Activated CD8-positive, alpha-beta memory T cell treated with anti-CD3 and anti-CD28 coated beads, Interleukin-2, amount 50 U/mL, for 24 hours (primary cell): Measurements from ENCODE around the gene FAM131A.
"Not testable (repeated sequence)": the region's sequence is repeated elsewhere in the genome, so short reads cannot be mapped to it uniquely, and the experiment has no call there.

Experiments used
- DNase-seq: peaks from one replicate; pipeline ENCODE4 v3.0.0-alpha.2; 2020; ENCODE audit errors: extremely low read depth

Gene FAM131A

DNA sequence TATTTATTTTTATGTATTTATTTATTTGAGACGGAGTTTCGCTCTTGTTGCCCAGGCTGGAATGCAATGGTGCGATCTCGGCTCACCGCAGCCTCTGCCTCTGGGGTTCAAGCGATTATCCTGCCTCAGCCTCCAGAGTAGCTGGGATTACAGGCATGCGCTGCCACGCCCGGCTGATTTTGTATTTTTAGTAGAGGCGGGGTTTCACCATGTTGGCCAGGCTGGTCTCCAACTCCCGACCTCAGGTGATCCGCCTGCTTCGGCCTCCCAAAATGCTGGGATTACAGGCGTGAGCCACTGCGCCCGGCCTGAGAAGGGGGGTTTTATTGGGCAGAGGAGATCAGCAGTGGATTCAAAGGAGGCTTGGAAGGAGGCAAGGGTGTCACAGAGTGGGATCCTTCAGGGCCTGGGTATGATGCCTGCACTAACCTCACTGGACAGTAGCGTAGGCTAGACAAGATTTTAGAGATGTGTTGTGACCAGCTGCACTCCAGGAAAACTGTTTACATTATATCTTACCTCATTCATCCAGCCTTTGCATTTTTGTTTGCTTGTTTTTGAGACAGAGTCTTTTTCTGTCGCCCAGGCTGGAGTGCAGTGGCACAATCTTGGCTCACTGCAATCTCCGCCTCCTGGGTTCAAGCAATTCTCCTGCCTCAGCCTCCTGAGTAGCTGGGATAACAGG is 2.2 kb downstream of the FAM131A start:
- not testable (repeated sequence) for DNase-seq

DNA sequence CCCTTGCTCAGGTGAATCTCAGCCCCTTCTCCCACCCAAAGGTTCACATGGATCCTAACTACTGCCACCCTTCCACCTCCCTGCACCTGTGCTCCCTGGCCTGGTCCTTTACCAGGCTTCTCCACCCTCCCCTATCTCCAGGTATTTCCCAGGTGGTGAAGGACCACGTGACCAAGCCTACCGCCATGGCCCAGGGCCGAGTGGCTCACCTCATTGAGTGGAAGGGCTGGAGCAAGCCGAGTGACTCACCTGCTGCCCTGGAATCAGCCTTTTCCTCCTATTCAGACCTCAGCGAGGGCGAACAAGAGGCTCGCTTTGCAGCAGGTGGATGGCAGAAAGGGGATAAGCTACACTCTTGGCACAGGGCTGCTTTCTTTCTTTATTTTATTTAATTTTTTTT is 4.5 kb downstream of the FAM131A start:
- DNase-seq, result no peak

DNA sequence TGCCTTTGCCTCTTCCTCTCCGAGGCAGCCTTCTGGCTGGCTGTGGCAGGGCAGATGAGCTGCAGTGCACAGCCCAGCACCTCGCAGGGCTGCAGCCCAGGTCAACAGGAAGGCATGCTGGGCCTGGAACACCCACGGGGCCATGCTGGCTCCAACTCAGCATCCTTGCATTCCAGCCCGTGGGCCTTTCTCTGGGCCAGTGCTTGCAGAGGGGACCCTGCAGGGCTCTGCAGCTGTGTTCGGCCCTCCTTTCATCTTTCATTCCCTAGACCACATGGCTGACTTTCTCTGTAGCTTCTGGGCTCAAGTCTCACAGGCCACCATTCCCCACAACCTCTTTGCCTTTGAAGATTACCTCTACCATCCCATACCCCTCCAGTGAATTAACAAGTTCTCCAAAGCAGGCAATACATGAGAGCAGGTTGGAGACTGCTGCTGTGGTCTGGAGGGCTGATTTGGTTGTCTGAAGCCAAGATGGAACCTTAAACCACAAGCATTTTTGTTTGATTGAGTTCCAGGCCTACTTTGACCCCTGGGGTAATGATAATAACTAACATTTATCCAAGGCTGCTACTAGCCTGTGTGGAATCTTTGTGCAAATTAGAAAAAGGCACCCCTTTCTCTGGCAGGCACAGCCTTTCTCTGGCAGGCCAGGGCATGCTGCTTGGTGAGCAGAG is 5.9 kb downstream of the FAM131A start:
- DNase-seq, result no peak

DNA sequence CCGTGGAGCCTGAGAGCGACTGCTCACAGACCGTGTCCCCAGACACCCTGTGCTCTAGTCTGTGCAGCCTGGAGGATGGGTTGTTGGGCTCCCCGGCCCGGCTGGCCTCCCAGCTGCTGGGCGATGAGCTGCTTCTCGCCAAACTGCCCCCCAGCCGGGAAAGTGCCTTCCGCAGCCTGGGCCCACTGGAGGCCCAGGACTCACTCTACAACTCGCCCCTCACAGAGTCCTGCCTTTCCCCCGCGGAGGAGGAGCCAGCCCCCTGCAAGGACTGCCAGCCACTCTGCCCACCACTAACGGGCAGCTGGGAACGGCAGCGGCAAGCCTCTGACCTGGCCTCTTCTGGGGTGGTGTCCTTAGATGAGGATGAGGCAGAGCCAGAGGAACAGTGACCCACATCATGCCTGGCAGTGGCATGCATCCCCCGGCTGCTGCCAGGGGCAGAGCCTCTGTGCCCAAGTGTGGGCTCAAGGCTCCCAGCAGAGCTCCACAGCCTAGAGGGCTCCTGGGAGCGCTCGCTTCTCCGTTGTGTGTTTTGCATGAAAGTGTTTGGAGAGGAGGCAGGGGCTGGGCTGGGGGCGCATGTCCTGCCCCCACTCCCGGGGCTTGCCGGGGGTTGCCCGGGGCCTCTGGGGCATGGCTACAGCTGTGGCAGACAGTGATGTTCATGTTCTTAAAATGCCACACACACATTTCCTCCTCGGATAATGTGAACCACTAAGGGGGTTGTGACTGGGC is 7.3 kb downstream of the FAM131A start:
- no peak for DNase-seq

DNA sequence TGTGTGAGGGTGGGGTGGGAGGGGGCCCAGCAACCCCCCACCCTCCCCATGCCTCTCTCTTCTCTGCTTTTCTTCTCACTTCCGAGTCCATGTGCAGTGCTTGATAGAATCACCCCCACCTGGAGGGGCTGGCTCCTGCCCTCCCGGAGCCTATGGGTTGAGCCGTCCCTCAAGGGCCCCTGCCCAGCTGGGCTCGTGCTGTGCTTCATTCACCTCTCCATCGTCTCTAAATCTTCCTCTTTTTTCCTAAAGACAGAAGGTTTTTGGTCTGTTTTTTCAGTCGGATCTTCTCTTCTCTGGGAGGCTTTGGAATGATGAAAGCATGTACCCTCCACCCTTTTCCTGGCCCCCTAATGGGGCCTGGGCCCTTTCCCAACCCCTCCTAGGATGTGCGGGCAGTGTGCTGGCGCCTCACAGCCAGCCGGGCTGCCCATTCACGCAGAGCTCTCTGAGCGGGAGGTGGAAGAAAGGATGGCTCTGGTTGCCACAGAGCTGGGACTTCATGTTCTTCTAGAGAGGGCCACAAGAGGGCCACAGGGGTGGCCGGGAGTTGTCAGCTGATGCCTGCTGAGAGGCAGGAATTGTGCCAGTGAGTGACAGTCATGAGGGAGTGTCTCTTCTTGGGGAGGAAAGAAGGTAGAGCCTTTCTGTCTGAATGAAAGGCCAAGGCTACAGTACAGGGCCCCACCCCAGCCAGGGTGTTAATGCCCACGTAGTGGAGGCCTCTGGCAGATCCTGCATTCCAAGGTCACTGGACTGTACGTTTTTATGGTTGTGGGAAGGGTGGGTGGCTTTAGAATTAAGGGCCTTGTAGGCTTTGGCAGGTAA is 8.1 kb downstream of the FAM131A start:
- DNase-seq, result no peak

DNA sequence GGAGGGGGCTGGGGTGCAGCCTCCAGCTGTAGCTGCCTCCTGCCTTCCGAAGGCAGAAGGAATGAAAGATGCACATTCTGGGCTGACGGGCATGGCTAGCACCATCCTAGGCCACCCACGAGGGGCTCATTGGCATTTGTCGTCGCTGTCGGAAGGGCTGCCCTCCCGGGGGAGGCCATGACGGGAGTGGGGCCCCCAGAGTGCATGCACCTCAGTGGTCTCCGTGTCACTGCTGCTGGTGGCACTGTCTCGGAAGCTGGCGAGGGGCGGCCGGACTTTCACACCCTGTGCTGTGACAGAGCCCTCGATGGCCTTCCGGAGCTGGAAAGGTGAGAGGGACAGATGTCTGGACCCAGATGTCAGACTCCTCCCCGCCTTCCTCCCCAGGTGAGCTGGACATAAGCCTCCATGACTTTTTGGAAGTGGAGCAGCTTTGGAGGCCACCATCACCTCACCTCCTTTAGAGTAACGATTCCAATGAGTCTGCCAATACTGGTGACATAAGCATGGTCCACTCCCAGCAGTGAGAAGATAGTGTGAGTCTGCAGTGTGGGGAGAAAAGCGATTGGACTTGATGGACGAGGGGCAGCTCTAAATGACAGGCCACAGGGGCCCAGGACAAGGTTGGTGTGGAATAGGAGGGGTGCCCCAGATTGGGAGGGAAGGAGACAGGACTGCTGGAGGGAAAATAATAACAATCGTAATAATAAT is 9.2 kb downstream of the FAM131A start:
- no peak for DNase-seq

DNA sequence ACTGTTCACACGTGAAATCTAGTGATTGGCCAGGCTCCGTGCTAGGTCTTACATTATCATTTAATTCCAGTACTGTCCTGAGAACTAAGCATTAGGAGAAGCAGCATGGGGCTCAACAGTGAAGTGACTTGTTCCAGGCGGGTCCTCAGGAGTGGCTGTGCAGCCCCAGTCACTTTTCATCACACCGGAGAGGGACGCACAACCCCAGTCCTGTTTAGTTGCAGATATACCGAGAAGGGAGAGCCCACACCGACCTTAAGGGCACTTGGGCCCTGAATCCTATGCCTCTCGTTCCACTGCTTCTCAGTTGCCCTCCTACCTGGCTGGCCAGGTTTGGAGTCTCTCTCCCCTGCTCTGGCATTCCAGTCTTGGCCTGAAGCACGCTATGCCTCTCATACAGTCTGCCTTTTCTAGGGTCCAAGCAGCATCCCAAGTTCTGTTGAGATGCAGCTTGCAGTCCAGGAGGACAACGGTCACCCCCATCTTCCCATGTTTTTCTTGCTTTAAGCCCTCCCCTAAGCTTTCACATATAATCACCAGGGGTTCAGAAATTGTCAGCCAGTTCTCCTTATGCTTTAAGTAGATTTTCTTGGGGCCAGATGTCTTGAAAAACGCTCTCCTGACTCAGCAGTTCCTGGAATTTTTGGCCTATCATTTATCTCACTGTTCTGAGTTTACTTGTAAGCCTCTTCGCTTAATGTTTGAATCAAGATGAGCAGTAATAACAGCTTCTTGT is 10.1 kb downstream of the FAM131A start:
- DNase-seq, result no peak

DNA sequence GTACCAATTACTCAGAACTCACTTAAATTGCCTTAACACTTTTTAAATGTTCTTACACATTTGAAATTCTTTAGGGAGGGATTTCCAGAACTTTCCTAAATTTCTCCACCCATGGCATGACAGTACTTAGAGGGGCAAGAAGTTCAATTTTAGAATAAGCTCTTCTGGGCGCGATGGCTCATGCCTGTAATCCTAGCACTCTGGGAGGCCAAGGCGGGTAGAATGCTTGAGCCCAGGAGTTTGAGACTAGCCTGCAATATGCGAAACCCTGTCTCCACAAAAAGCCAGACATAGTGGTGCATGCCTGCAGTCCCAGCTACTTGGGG is 10.6 kb downstream of the FAM131A start:
- no peak for DNase-seq

DNA sequence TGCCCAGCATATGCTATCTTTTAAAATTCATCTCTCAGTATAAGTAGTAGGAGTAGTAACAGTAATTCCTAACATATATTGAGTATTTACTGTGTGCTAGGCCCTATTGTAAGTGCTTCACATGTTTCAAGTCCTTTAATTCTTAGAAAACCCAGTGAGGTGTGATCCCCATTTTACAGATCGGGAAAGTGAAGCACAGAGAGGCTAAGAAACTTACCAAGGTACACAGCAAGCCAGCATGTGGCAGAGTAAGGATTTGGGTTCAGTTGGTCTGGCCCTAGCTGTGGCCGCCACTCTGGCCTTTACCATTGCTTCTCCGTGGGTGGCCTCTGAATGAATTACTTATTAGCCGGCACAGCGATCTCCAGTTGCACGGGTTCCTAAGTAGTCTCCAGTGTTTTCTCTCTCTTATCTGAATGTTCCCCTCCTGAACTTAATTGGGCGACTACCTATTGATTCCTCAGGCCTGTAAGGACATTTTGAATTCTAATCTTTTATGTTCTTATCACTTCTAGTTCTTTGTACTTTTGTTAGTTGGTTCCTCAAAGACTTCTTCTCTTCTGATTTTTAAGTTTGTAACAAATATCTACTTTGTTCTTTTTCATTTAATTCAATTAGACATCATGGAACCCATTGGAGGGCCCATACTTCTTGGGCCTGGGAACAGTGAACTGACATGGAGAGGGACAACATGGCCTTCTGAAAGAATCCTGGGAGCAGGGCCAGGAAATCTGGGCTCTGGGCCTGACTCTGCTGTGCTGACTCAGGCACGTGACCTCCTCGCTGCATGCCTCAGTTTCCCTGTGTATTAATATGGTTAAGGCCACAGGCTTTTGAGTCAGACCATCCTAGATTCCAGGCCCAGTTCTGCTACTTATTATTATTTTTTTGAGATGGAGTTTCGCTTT is 12.4 kb downstream of the FAM131A start:
- DNase-seq, result no peak

DNA sequence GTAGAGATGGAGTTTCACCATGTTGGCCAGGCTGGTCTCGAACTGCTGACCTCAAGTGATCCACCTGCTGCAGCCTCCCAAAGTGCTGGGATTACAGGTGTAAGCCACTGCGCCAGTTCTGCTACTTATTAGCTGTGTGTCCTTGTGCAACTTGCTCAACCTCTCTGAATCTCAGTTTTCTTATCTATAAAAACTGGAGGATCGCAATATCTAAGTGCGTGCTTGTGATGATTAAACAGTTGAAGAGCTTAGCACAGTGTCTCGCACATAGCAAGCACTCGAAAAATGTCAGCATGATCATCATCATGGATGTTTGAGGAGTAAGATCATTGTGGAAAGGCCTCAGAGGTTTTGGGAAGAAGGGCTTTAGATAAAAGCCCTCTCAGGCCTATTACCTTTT is 13.2 kb downstream of the FAM131A start:
- no peak for DNase-seq

DNA sequence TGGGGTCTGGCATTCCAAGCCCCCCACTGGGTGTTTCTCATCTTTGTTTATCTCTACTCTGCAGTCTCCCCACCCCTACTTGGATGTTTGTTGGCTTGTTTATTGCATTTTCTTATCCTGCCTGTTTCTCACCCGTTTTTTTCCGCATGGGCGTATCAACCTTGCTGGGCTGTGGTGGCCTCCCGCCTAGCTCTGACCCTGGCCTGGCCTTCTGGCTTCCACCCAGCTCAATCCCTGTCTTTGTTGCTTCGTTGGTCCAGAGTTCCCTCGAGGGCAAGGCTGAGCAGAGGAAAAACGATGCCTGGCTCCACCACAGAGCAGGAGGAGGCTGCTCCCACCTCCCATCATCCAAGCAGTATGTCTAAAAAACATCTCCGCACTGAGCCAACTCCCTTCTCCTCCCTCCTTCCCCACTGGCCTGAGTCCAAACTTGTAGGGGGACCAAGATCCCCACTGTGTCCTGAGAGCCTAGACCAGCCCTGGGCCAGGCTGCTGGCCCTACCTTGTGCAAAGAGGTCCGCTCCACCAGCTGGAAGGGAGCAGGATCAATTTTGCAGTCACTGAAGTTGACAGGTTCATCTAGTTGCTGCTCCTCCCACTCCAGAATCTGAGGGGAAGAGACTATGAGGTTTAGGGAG is 14.2 kb downstream of the FAM131A start:
- DNase-seq, result no peak

DNA sequence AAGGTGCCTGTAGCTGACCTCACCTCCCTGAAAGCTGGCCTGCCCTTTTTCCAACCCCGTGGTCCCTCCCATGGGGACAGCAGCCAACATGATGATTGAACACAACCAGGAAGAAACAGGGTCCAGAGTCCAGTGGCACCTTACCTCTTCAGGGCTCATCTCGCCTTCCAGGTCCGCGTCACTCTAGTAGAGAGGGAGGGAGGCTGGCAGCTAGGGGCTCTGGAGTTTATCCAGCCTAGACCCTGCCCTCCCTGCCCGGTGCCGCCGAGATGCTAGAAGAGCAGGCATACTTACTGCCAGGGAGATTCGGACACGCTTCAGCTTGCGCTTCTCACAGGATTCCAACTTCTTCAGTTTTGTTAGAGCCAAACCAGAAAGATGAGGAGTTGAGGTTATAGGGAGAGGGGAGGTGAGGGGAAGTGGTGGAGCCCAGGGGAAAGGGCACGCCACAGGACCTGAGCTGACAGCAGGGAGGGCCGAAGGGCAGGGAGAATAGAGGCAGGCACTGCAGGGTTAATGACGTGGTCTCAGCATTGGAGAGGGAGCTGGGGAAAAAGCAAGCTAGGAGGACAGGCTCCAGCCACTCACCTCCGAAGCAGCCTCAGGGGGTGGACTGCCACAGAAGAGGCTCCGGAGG is 14.9 kb downstream of the FAM131A start:
- no peak for DNase-seq

DNA sequence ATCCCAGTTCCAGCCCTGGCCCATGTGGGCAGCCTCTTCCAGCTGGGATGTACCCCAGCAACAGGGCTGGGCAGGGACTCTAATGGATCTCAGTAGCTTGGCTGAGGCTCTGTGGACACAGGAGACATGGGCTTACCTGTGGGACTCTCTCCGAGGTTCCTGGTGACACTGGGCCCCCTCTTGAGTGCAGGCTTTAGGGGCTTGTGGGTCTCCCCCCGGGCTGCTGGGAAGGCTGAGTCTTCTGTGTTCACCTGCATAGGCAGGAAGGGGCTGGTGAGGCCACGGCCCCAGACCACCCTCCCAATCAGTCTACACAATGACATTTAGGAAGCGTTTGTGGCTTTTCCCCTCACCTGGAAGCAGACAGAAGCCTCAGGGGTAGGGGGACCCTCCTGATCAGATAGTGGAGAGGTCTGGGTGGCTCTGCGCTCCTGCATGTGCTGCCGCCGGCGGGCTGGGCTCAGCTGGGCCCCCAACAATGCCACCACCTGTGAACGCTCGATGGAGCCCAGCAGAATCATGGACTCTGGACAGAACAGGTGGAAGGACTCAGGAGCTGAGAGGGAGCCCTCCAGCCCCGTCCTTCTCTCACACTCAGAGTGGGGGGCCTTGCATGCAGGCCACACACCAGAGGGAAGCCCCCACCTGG is 15.6 kb downstream of the FAM131A start:
- no peak for DNase-seq

DNA sequence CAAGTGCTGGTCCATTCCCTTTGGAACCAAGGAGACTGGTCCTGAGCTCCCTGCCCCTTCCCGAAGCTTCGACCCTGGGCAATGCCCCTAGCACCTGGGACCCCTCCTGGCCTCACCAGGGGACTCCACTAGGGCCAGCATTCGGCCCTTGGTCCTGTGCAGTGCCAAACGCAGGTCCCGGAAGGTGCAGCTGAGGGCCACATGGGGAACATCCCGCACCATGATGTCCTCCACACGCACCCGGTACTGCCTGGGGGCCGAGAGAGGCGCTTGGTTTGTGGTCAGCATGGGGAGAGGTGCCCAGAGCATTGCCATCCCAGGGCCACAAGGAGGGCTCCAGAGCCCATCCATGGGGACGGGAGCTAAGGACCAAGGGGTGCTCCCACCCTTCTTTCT is 16.1 kb downstream of the FAM131A start:
- DNase-seq, result no peak

DNA sequence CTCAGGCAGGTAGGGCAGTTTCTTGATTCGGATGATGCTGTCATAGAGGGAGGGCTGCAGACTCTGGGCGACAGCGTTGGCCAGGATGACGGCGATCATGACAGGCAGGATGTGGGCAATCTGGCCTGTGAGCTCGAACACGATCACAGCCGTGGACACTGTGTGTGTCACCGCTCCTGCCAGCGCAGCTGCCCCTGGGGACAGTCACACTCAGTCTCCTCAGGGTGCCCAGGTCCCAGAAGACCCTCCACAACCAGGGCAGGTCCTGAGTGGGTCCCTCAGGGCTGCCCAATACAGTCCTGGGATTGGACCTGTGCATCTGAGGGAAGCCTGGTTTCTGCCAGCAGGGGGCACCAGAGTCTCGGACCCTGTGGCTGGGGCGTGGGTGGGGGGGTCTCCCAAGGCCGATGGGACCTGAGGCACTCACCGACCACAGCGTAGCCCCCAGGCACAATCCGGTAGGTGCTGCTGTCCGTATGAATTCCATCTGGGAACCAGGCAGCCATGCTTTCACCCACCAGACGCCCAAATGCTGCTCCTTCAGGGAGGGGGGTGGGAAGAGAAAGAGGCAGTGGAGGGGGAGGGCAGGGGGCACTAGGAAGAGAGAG is 16.8 kb downstream of the FAM131A start:
- no peak for DNase-seq

DNA sequence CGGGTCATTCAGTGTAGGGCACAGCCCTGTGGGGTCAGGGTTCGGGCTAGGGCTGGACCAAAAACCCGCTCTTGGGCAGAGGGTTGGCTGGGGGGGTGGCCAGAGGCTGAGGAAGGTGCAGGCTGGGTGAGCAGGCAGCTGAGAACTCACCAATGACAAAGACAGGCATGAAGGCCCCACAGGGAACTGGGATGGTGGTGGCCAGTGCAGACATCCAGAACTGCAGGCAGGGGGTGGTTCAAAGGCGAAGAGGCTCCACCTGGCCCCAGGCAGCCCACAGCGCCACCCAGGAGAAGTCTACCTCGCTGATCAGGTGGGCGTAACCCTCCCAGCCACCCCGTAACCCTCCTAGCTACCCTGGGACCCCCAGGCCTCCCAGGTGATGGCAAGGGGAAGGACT is 17.4 kb downstream of the FAM131A start:
- DNase-seq, result no peak

DNA sequence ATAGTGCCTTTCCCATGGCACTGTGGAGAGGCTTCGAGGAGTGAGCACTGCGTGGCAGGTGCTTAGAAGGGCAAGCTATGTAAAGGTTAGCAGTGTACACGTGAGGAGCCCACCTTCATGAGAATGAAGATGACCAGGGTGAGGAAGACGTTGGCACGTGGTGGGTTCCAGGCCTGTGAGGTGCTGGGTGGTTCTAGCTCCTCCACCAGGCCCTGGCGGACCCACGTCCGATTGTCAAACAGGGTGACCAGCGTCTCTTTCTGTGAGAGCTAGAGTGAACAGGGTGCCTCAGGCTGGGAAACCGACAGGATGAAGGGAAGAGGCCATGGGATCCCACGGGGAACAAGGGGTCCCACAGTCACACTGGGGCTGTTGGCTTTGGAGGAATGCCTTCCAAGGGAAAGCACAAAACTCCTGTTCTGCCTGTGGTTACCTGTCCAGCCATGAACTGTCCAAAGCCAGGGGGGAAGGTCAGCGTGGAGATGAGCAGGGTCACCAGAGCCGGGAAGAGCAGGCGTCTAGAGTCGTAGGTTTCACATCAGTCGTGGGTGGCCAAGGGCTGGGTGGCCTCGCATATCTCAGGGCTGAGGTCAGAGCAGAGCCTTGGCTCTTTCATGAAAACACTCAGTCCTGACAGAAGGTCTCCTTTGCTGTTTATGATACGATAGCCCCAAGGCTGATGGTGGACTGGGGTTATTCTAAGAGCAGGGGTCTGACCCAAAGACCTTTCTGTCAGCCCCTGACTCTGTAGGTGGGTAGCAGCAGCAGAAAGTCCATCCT is 18.1 kb downstream of the FAM131A start:
- no peak for DNase-seq
